Measurements from ENCODE around the gene DUSP2.

Gene DUSP2

GRCh38 chr2:96131813-96132745, 13.2 kb downstream of the DUSP2 start:
- no peak for TF ChIP-seq CTCF (IDR thresholded peaks at IDR 0.05; ENCODE audit: extremely low read depth, missing control alignments)

GRCh38 chr2:96131152-96131812, 14.0 kb downstream of the DUSP2 start:
- no peak for TF ChIP-seq CTCF (IDR thresholded peaks at IDR 0.05; ENCODE audit: extremely low read depth, missing control alignments)
- no peak for DNase-seq (ENCODE audit: low spot score)

More at GRCh38 chr2:96131813-96132745, 13.2 kb downstream of the DUSP2 start:
- no peak for DNase-seq (ENCODE audit: low spot score)

- TF ChIP-seq CTCF (IDR thresholded peaks at IDR 0.05; ENCODE audit: extremely low read depth, missing control alignments): no peak
- DNase-seq (ENCODE audit: low spot score): no peak
Measured at GRCh38 chr2:96130483-96130882, 14.8 kb downstream of the DUSP2 start.

GRCh38 chr2:96129528-96130120, 15.6 kb downstream of the DUSP2 start:
- no peak for TF ChIP-seq CTCF (IDR thresholded peaks at IDR 0.05; ENCODE audit: extremely low read depth, missing control alignments)

GRCh38 chr2:96128456-96128855, 16.8 kb downstream of the DUSP2 start:
- no peak for TF ChIP-seq CTCF (IDR thresholded peaks at IDR 0.05; ENCODE audit: extremely low read depth, missing control alignments)
- no peak for DNase-seq (ENCODE audit: low spot score)

More at GRCh38 chr2:96129528-96130120, 15.6 kb downstream of the DUSP2 start:
- DNase-seq (ENCODE audit: low spot score): no peak

- TF ChIP-seq CTCF (IDR thresholded peaks at IDR 0.05; ENCODE audit: extremely low read depth, missing control alignments): no peak
- DNase-seq (ENCODE audit: low spot score): no peak
Measured at GRCh38 chr2:96124406-96125265, 20.6 kb downstream of the DUSP2 start.
